GM12891 (cell line): Measurements from ENCODE around the gene WNT11.

ENCODE experiments used
- PAX5 ChIP-seq: IDR thresholded peaks from 2 replicates; pipeline ENCODE4 v1.6.1; 2011; ENCODE audit warnings: low read length, moderate library complexity, mild to moderate bottlenecking; ENCODE audit not compliant: insufficient read depth, severe bottlenecking
- POLR2A ChIP-seq: IDR thresholded peaks from 2 replicates; pipeline ENCODE4 v1.6.1; 2011; ENCODE audit warnings: low read depth, low read length, control low read depth
- POLR2AphosphoS5 ChIP-seq: IDR thresholded peaks from 2 replicates; pipeline ENCODE4 v1.6.1; 2011; ENCODE audit warnings: low read depth, low read length, control low read depth
- POU2F2 ChIP-seq: IDR thresholded peaks from 2 replicates; pipeline ENCODE4 v1.6.1; 2011; ENCODE audit warnings: low read depth, mild to moderate bottlenecking, control low read depth, low read length, moderate library complexity
- SPI1 ChIP-seq: IDR thresholded peaks from 2 replicates; pipeline ENCODE4 v1.6.1; 2011; ENCODE audit warnings: low read depth, low read length, control low read depth
- TAF1 ChIP-seq: IDR thresholded peaks from 2 replicates; pipeline ENCODE4 v1.6.1; 2011; ENCODE audit warnings: low read depth, low read length, control low read depth

DNA sequence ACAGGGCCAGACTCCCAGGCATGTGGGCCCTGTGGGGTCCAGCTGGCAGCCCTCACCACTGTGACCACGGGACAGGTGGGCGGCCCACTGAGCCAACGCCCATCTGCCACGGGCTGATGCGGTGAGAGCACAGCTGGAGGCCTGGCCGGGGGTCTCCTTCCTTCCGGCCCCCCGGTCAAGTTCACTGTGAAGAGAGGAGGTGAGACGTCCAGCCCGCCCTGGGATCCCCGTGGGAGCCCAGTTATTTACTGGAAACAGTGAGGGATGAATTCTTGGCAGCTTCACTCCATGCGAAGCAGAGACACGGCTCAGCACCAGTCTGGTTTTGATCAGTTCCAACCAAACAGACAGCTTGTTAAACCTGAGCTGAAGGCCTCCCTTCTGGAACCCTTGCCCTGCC is 38.7 kb downstream of the WNT11 start:
- TF ChIP-seq POLR2A (no peak), POLR2AphosphoS5 (no peak), TAF1 (no peak), PAX5 (no peak), POU2F2 (no peak), SPI1 (no peak)
